ENCODE results near the gene PREX1. TPM values are rescaled to one million over a fixed set of nuclear protein-coding genes. Genes with fewer than 3 reads are reported as not detected.

PREX1 gene
- total and polyA plus RNA-seq, 2 of the 4 experiments (the other 2 are of a cell fraction): 0.67 to 0.72 TPM

- BruUV-seq (replicated peaks): no TSS peak
- Histone ChIP-seq H3K14ac (replicated peaks; ENCODE audit: low read depth, low read length) (no peak overlapping the region), H3K79me1 (ENCODE audit: low read depth in 1 of 2, low read length in 2 of 2) (no peaks in the 10 kb centered on the region), H2AK9ac (replicated peaks; ENCODE audit: low read depth, low read length, poor library complexity) (no peak overlapping the region), H2BK15ac (ENCODE audit: low read depth, low read length) (no peak overlapping the region), H3K36me3 (ENCODE audit: control insufficient read depth, insufficient read depth, low read length) (no peaks in the 10 kb centered on the region), H3K9me3 (ENCODE audit: control insufficient read depth, insufficient read depth, low read length) (no peaks in the 10 kb centered on the region), H3K4me2 (ENCODE audit: low read depth, low read length) (no peak overlapping the region), H4K20me1 (ENCODE audit: insufficient read depth, low read length) (no peaks in the 10 kb centered on the region), H2BK20ac (ENCODE audit: low read depth, low read length) (no peak overlapping the region), H2BK5ac (ENCODE audit: low read depth, low read length, poor library complexity, severe bottlenecking) (no peak overlapping the region), H2AFZ (replicated peaks; ENCODE audit: low read length, poor library complexity) (no peak overlapping the region), H4K91ac (ENCODE audit: insufficient read depth, low read depth, low read length) (no peak overlapping the region), H3K23ac (ENCODE audit: low read depth, low read length) (no peak overlapping the region), H4K8ac (ENCODE audit: low read depth in 2 of 2, low read length in 2 of 2) (no peak overlapping the region), H3K9ac (ENCODE audit: low read depth, low read length) (no peak overlapping the region), H3K27me3 (ENCODE audit: control insufficient read depth, insufficient read depth, low read length) (peaks cover 9% of the 10 kb centered on the region; the same call in 1 of the 2 replicates), H3K56ac (ENCODE audit: extremely low read depth, insufficient read depth, low read length) (no peak overlapping the region), H3K27ac (ENCODE audit: insufficient read depth, low read length) (no peak overlapping the region), H2AK5ac (ENCODE audit: low read depth, low read length) (no peak overlapping the region), H3K18ac (ENCODE audit: low read depth, low read length) (no peak overlapping the region), H3K4me3 (ENCODE audit: insufficient read depth, low read depth, low read length) (no peak overlapping the region), H3K9me1 (ENCODE audit: insufficient read depth, low read length) (no peaks in the 10 kb centered on the region), H3K4ac (ENCODE audit: low read depth, low read length) (no peak overlapping the region), H2BK120ac (ENCODE audit: low read depth, low read length) (no peak overlapping the region), H4K5ac (ENCODE audit: low read depth, low read length) (no peak overlapping the region), H3K4me1 (ENCODE audit: control insufficient read depth, insufficient read depth, low read length) (no peaks in the 10 kb centered on the region)
- ChIA-PET POLR2A (ENCODE audit: unreplicated experiment) (no interaction called here), CTCF (no interaction called here)
- dilution Hi-C loops (cut with HindIII; ENCODE audit: low sequenced_read_pairs, unreplicated experiment) (no loop called here), in situ Hi-C loops (cut with MboI; ENCODE audit: low sequenced_read_pairs) (no loop called here), intact Hi-C loops (cut with micrococcal nuclease) (no loop called here)
- no peak for DNase-seq
- no peak for ATAC-seq (ENCODE audit: low read depth)
- no peak for TF ChIP-seq CTCF (conservative IDR thresholded peaks at IDR 0.05; ENCODE audit: low read depth, low read length)
- no peak for TF ChIP-seq MXI1 (IDR thresholded peaks at IDR 0.05; ENCODE audit: borderline replicate concordance, low read depth, low read length)
- TF ChIP-seq POLR2A (IDR thresholded peaks at IDR 0.05; ENCODE audit: low read depth, low read length): no peak
- no peak for TF ChIP-seq ELK1 (IDR thresholded peaks at IDR 0.05; ENCODE audit: borderline replicate concordance, low read depth, low read length)
- TF ChIP-seq CHD1 (IDR thresholded peaks at IDR 0.05; ENCODE audit: low read depth, low read length): no peak
- no peak for TF ChIP-seq SMC3 (IDR thresholded peaks at IDR 0.05; ENCODE audit: low read depth, low read length)
- no peak for TF ChIP-seq CEBPB (IDR thresholded peaks at IDR 0.05; ENCODE audit: low read depth, low read length)
- no peak for TF ChIP-seq USF2 (IDR thresholded peaks at IDR 0.05; ENCODE audit: low read depth, low read length)
- TF ChIP-seq MAFK (IDR thresholded peaks at IDR 0.05; ENCODE audit: low read depth, low read length): no peak
- TF ChIP-seq RAD21 (IDR thresholded peaks at IDR 0.05; ENCODE audit: low read length): no peak
- no peak for TF ChIP-seq RCOR1 (IDR thresholded peaks at IDR 0.05; ENCODE audit: insufficient replicate concordance, low read length)
- no peak for TF ChIP-seq NFE2L2 (IDR thresholded peaks at IDR 0.05; ENCODE audit: low read depth, low read length)
- TF ChIP-seq FOS (IDR thresholded peaks at IDR 0.05; ENCODE audit: low read depth, low read length): no peak
- no peak for TF ChIP-seq MAZ (IDR thresholded peaks at IDR 0.05; ENCODE audit: borderline replicate concordance, low read depth, low read length)
- TF ChIP-seq RFX5 (IDR thresholded peaks at IDR 0.05; ENCODE audit: low read depth, low read length): no peak
- TF ChIP-seq BHLHE40 (IDR thresholded peaks at IDR 0.05; ENCODE audit: low read depth, low read length): no peak
- 52% methylated on average over 3 of the region's 7 CpGs; no CpG with 5 or more reads in 1 of the 2 experiments for WGBS, 2 experiments (ENCODE audit: extremely low coverage in 2 of 2, insufficient read length in 1 of 2)
Measured at GRCh38 chr20:48599106-48599747, 228.6 kb downstream of the PREX1 start.
